AG08396 (cell line): ENCODE results near the gene ENPEP.

Source experiments
- DNase-seq: peaks from one replicate; pipeline ENCODE4 v3.0.0; 2012; ENCODE audit warnings: low spot score, mixed read lengths

The ENPEP gene

DNA sequence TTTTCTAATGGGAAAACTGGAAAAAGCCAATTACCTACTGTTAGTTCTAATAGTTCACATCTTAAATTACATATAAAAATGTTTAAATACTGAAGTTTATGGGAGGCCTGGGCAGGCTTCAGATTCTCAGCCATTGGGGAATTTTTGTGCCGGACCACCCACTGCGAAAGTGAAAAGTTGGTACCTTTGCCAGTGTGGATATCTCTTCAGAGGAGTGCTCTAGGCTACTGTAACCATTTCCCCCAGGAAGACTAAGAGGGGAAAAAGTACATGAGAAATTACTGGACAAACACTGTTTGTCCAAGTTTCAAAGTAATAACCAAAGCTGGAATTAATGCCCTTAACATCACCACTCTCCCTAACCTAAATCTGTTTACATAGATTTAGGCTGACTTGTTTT lies 126.1 kb downstream of the ENPEP start:
- no peak for DNase-seq

GRCh38 chr4:110605077-110605476 lies 129.1 kb downstream of the ENPEP start:
- no peak for DNase-seq

- no peak for DNase-seq
Observed at GRCh38 chr4:110609044-110609750, 133.2 kb downstream of the ENPEP start.

- DNase-seq, result no peak
Observed at GRCh38 chr4:110610620-110610939, 134.6 kb downstream of the ENPEP start.

DNA sequence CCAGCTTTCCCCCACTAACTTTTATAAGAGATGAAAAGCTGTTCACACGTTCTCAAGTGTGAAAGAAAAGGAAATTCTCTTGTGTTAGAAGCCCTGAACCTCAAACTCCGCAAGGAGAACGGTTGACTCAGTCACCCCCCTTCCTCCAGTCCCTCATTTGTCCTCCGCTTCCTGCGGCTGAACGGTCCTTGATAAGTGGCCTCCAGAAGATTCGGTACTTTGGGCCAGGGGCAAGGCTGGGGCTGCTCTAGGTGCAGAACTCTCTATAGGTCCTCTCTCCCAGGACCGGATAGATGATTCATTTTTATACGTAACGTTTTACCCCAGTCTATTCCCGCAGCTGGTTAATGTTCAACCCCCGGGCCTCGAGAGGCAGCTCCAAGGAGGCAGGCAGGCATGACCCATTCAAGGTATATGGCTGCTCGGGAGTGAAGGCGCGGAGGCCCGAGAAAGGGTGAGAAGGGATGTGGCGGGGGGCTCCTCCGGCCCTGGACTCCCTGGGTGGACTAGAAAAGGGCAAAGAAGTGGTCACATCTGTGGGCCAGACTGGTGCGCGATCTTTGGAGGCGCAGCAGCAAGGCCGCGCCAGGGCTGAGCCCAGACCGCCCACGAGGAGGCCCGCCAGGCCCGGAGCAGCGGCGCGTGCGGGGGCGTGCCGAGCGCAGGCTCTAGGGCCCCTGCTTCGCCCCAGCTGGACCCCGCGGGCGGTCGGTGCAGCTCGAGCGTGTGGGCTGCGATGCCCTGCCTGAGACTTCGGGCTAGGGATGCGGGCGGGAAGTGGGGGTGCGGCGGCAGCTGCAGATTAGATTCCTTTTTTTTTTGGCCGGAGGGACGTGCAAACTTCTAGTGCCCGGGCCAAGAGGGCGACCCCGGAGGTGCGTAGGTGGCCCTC lies 135.2 kb downstream of the ENPEP start:
- DNase-seq, result no peak

DNA sequence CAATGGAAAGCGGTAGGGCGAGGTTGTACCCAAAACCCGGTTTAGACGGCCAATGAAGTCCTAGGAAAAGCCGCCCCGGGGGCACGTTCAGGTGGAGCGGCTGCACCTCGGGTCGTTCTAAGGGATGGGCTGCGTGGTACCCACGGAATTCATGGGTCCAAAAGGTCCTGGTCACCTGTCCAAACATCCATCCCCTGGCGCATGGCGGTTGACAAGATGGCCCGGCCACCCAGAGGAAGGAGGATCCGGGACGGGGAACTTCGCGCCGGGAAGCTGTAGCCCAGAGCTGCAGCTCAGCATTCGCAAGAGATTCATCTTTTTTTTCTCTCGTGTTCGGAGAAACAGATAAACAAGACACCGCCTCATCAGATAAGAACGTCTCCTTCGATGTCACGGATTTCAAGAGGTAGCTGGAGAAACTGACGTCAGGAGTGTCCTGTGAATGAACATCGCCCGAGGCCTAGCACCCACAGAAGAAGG lies 136.1 kb downstream of the ENPEP start:
- no peak for DNase-seq

- peak; percentile 5 for DNase-seq
Observed at GRCh38 chr4:110612631-110613269, 136.8 kb downstream of the ENPEP start.

- DNase-seq, result no peak
Observed at GRCh38 chr4:110613745-110614144, 137.8 kb downstream of the ENPEP start.

DNA sequence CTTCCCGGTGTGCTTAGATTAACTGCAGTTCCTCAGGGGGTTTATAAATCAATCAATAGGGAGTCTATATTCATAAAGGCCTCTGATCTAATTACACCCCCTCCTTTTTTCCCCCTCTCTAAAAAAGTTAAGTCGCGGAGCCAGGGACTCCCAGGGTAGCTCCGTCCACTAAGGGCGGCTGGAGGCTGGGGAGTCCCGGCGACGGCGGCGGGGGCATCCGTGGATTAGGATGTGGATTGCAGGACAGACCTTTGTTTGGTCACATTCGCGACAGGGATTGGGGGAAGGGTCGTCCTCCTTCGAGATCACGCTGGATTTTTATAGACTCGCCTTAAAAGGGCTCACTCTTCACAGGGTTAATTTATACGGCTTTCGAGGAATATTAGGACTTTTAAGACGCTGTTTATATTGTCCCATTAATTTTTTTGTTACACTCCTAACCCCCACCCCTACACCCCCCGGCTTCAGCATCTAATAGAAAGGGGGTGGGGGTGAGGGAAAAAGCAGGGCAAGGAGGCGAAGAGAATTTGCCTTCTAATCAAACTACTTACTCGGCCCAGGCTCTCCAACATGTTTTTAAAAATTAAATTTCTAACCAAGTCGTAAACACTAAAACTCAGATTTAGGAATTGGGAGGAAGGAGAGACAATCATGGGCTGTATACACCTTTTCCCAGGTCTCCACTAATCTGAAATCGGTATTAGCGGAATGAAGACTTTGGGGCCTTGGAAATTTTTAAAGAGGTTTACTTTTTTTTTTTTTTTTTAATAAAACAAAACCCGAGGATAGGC lies 138.4 kb downstream of the ENPEP start:
- no peak for DNase-seq
